Panc1 (cell line): ENCODE measurements around the gene PSMB11. TPM values are rescaled to one million over a fixed set of nuclear protein-coding genes. Genes with fewer than 3 reads are reported as not detected.

Experiments
- ATAC-seq: fragments of 200-7000 bp; cut with Tn5 transposase; 2 replicates; pipeline ENCODE4 v1.9.1; 2020; ENCODE audit warnings: mild to moderate bottlenecking, moderate library complexity
- BruUV-seq: library from RNA; stranded (reverse); fragments of 400-500 nt; replicated peaks from 2 replicates; lab custom pipeline; 2021; lab: Mats Ljungman, UMichigan
- CTCF ChIA-PET: fragments of 300-600 bp; sonication (Branson Sonifier 250); formaldehyde crosslinking; loops from one replicate; lab custom pipeline; 2022; ENCODE audit warnings: antibody characterized with exemption; lab: Charles Lee
- POLR2A ChIA-PET: fragments of 300-600 bp; sonication (Branson Sonifier 250); formaldehyde crosslinking; loops from one replicate; lab custom pipeline; 2022; ENCODE audit warnings: antibody characterized with exemption; lab: Charles Lee
- DNase-seq: peaks from one replicate; pipeline ENCODE4 v3.0.0-alpha.2; 2010; ENCODE audit warnings: low read depth, low spot score
- H3K27ac ChIP-seq: 2 replicates; pipeline ENCODE4 v1.5.1; 2011; ENCODE audit warnings: mild to moderate bottlenecking, low read length, inconsistent platforms
- H3K27me3 ChIP-seq: fragments of 200-500 bp; sonication (Bioruptor generic); 2 replicates; pipeline ENCODE4 v1.6.0; 2014; ENCODE audit warnings: low read length, inconsistent platforms; ENCODE audit not compliant: control insufficient read depth, insufficient read depth
- H3K36me3 ChIP-seq: fragments of 200-500 bp; sonication (Bioruptor generic); 2 replicates; pipeline ENCODE4 v1.5.1; 2014; ENCODE audit warnings: inconsistent platforms, mild to moderate bottlenecking, low read length, moderate library complexity; ENCODE audit not compliant: control insufficient read depth, insufficient read depth
- H3K4me1 ChIP-seq: 2 replicates; pipeline ENCODE4 v1.5.1; 2011; ENCODE audit warnings: inconsistent platforms, mild to moderate bottlenecking, low read length, moderate library complexity; ENCODE audit not compliant: control insufficient read depth, insufficient read depth
- H3K4me3 ChIP-seq, 2 experiments: 2 replicates each; pipeline ENCODE4 v1.5.1; 2011 to 2012; ENCODE audit warnings: low read depth in 2 of 2, low read length in 2 of 2, mild to moderate bottlenecking in 2 of 2, inconsistent platforms in 1 of 2, moderate library complexity in 1 of 2
- H3K9me3 ChIP-seq: fragments of 200-500 bp; sonication (Bioruptor generic); 2 replicates; pipeline ENCODE4 v1.5.1; 2014; ENCODE audit warnings: low read depth, mild to moderate bottlenecking, inconsistent platforms, low read length, moderate library complexity; ENCODE audit not compliant: control insufficient read depth, insufficient read depth
- CTCF ChIP-seq: fragments of 450-650 bp; IDR thresholded peaks from 2 replicates; pipeline ENCODE4 v1.5.1; 2017; ENCODE audit warnings: mild to moderate bottlenecking
- POLR2AphosphoS5 ChIP-seq: IDR thresholded peaks from 2 replicates; pipeline ENCODE4 v1.6.1; 2012; ENCODE audit warnings: mild to moderate bottlenecking, low read depth, low read length, moderate library complexity
- REST ChIP-seq, 2 experiments: IDR thresholded peaks; 2 replicates each; pipeline ENCODE4 v1.6.1; 2011 to 2012; ENCODE audit warnings: low read depth in 2 of 2, control low read depth in 1 of 2, low read length in 1 of 2, mild to moderate bottlenecking in 1 of 2, moderate library complexity in 1 of 2; ENCODE audit not compliant: insufficient read depth in 1 of 2
- SIN3A ChIP-seq: IDR thresholded peaks from 2 replicates; pipeline ENCODE4 v1.6.1; 2012; ENCODE audit warnings: low read depth, mild to moderate bottlenecking, low read length, moderate library complexity, borderline replicate concordance; ENCODE audit not compliant: insufficient read depth
- TCF7L2 ChIP-seq: IDR thresholded peaks from 2 replicates; pipeline ENCODE4 v1.6.1; 2011; ENCODE audit warnings: mild to moderate bottlenecking, low read depth, low read length, inconsistent platforms
- in situ Hi-C: cut with HindIII; loops from 2 replicates; pipeline ENCODE4 v1.10.0; 2016; ENCODE audit warnings: low sequenced_read_pairs, low pct_unique_long_range_greater_than_20kb
- intact Hi-C: fragments of 100-400 bp; cut with micrococcal nuclease; formaldehyde crosslinking; loops from one replicate; pipeline ENCODE4 v1.10.0; 2022; ENCODE audit not compliant: unreplicated experiment
- total RNA-seq: library from RNA; stranded (reverse); gene quantifications from one replicate; pipeline ENCODE4 v1.2.1, GENCODE V29; 2021; ENCODE audit not compliant: unreplicated experiment

The PSMB11 gene
- total RNA-seq, 1 experiment from 2014 or later, result not detected

DNA sequence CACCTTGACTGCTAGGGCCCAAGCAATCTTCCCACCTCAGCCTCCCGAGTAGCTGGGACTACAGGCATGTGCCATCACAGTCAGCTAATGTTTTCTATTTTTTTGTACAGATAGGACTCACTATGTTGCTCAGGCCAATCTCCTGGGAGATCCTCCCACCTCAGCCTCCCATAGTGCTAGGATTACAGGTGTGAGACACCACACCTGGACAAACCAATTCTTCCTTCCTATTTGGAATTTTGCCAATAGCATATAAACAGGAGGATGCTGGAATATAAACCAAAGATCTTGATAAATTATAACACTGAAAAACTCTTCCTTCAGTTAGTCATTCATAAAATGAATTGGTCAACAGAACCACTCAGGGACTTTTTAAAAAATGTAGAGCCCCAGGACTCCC is 44.6 kb downstream of the PSMB11 start:
- intact Hi-C loops, result no loop called here
- Histone ChIP-seq H3K27me3 (no peaks in the 10 kb centered on the region), H3K27ac (no peak overlapping the region), H3K36me3 (peaks cover 41% of the 10 kb centered on the region), H3K4me1 (no peaks in the 10 kb centered on the region), H3K9me3 (no peaks in the 10 kb centered on the region), H3K4me3 (no peak overlapping the region)
- ChIA-PET CTCF (no interaction called here), POLR2A (no interaction called here)
- TF ChIP-seq SIN3A (no peak), CTCF (no peak), POLR2AphosphoS5 (no peak), TCF7L2 (no peak), REST (IDR thresholded peaks at IDR 0.05; ENCODE audit: insufficient read depth in 1 of 2, low read depth in 2 of 2, low read length in 1 of 2) (no peak)
- ATAC-seq (no peak), DNase-seq (no peak)
- in situ Hi-C loops, result no loop called here
- no TSS peak for BruUV-seq

- CTCF ChIA-PET, result no interaction called here
- Histone ChIP-seq H3K9me3 (no peaks in the 10 kb centered on the region), H3K36me3 (peaks cover 56% of the 10 kb centered on the region), H3K27ac (no peak overlapping the region), H3K4me3 (no peak overlapping the region), H3K27me3 (no peaks in the 10 kb centered on the region), H3K4me1 (peaks cover 6% of the 10 kb centered on the region; the same call in 1 of the 2 replicates)
- in situ Hi-C loops (no loop called here), intact Hi-C loops (no loop called here)
- BruUV-seq, result no TSS peak
- ATAC-seq, result no peak
- no peak for TF ChIP-seq POLR2AphosphoS5
- TF ChIP-seq TCF7L2, result no peak
- TF ChIP-seq SIN3A, result no peak
- TF ChIP-seq REST (IDR thresholded peaks at IDR 0.05; ENCODE audit: insufficient read depth in 1 of 2, low read depth in 2 of 2, low read length in 1 of 2), result no peak
- no peak for TF ChIP-seq CTCF
- DNase-seq, result no peak
- POLR2A ChIA-PET, result no interaction called here
Observed at GRCh38 chr14:23089498-23090253, 47.7 kb downstream of the PSMB11 start.
